K562 (cell line): Measurements from ENCODE around the gene YARS1. TPM values are rescaled to one million over a fixed set of nuclear protein-coding genes. Genes with fewer than 3 reads are reported as not detected.
A peak's percentile ranks its signal among the peaks of the same experiment; 100 is the strongest.

ENCODE experiments used
- ATAC-seq: fragments of 200-7000 bp; cut with Tn5 transposase; 3 replicates; pipeline ENCODE4 v1.9.1; 2020; ENCODE audit warnings: moderate library complexity
- BruUV-seq: library from RNA; stranded (reverse); fragments of 400-500 nt; replicated peaks from 2 replicates; lab custom pipeline; 2021; lab: Mats Ljungman, UMichigan
- CTCF ChIA-PET: fragments of 300-600 bp; formaldehyde crosslinking; extraction: SDS; loops from one replicate; lab custom pipeline; 2021; ENCODE audit warnings: low intra/inter-chr PET ratio; lab: Yijun Ruan, JAX
- POLR2A ChIA-PET: fragments of 300-600, 350-650 bp; sonication (Branson Sonifier 250); formaldehyde crosslinking; extraction: SDS; loops from one replicate; lab custom pipeline; 2021; ENCODE audit warnings: antibody characterized with exemption, inconsistent platforms; lab: Yijun Ruan, JAX
- DNase-seq, 4 experiments: peaks; one replicate each; pipeline versions ENCODE4 v3.0.0 to v3.0.0-alpha.2; 2011 to 2018; ENCODE audit warnings: low spot score in 3 of 4, mixed read lengths in 3 of 4; ENCODE audit errors: extremely low read depth in 1 of 4
- FAIRE-seq: peaks from 2 replicates; lab custom pipeline; 2011; peaks lifted over from hg19 to GRCh38; lab: Jason Lieb, UNC
- H2AFZ ChIP-seq: 2 replicates; pipeline ENCODE4 v1.6.0; 2011; ENCODE audit warnings: low read depth, low read length, control low read depth, inconsistent platforms
- H3K27ac ChIP-seq: fragments of 200-600 bp; 3 replicates; pipeline ENCODE4 v1.8.0; 2011; ENCODE audit warnings: low read depth, mild to moderate bottlenecking, control low read depth, inconsistent platforms, low read length, moderate library complexity, mixed read lengths; ENCODE audit errors: extremely low read depth
- H3K27me3 ChIP-seq, 2 experiments: fragments of 300-600 bp in 1 of 2; 2 replicates in 1 of 2; 3 replicates in 1 of 2; pipeline versions ENCODE4 v1.6.0 to v1.8.0; 2011; ENCODE audit warnings: inconsistent platforms in 2 of 2, low read length in 2 of 2, mild to moderate bottlenecking in 1 of 2, mixed read lengths in 1 of 2, moderate library complexity in 1 of 2; ENCODE audit not compliant: control insufficient read depth in 2 of 2, insufficient read depth in 2 of 2
- H3K36me3 ChIP-seq: fragments of 300-600 bp; 3 replicates; pipeline ENCODE4 v1.8.0; 2011; ENCODE audit warnings: mild to moderate bottlenecking, low read length, inconsistent platforms; ENCODE audit not compliant: control insufficient read depth, insufficient read depth
- H3K4me1 ChIP-seq, 2 experiments: fragments of 200-600 bp in 1 of 2; replicated peaks in 1 of 2; 2 replicates in 1 of 2; 3 replicates in 1 of 2; pipeline versions ENCODE4 v1.5.1 to v1.8.0; 2011; ENCODE audit warnings: inconsistent platforms in 2 of 2, low read length in 2 of 2, mild to moderate bottlenecking in 1 of 2, mixed read lengths in 1 of 2, moderate library complexity in 1 of 2; ENCODE audit not compliant: control insufficient read depth in 2 of 2, insufficient read depth in 2 of 2
- H3K4me2 ChIP-seq: 2 replicates; pipeline ENCODE4 v1.6.1; 2011; ENCODE audit warnings: low read length, control low read depth, inconsistent platforms, mixed read lengths; ENCODE audit not compliant: insufficient read depth
- H3K4me3 ChIP-seq: fragments of 200-600 bp; sonication (generic), shearing (Covaris generic); 2 replicates; pipeline ENCODE4 v1.5.1; 2016; ENCODE audit warnings: control low read depth, inconsistent platforms
- H3K79me2 ChIP-seq: fragments of 200-600 bp; 3 replicates; pipeline ENCODE4 v1.8.0; 2011; ENCODE audit warnings: low read length, inconsistent platforms; ENCODE audit not compliant: control insufficient read depth, insufficient read depth
- H3K9ac ChIP-seq, 2 experiments: 2 replicates each; pipeline versions ENCODE4 v1.6.0 to v1.6.1; 2011; ENCODE audit warnings: low read depth in 2 of 2, low read length in 2 of 2, control low read depth in 1 of 2, inconsistent platforms in 1 of 2, mild to moderate bottlenecking in 1 of 2, mixed read lengths in 1 of 2; ENCODE audit not compliant: insufficient read depth in 1 of 2
- H3K9me1 ChIP-seq: one replicate; pipeline ENCODE4 v1.6.0; 2011; ENCODE audit warnings: inconsistent platforms, mild to moderate bottlenecking, low read length, moderate library complexity; ENCODE audit not compliant: control insufficient read depth, insufficient read depth
- H3K9me3 ChIP-seq: replicated peaks from 2 replicates; pipeline ENCODE4 v1.5.1; 2011; ENCODE audit warnings: low read depth, low read length, inconsistent platforms; ENCODE audit not compliant: control insufficient read depth, insufficient read depth
- H4K20me1 ChIP-seq: replicated peaks from 2 replicates; pipeline ENCODE4 v1.6.1; 2011; ENCODE audit warnings: low read length, inconsistent platforms, mixed read lengths; ENCODE audit not compliant: control insufficient read depth, insufficient read depth
- ARID1B ChIP-seq: fragments of 450-650 bp; IDR thresholded peaks from 2 replicates; pipeline ENCODE4 v1.6.1; 2016; ENCODE audit warnings: antibody characterized with exemption, mild to moderate bottlenecking, inconsistent platforms
- ATF1 ChIP-seq, 2 experiments: fragments of 450-650 bp in 1 of 2; IDR thresholded peaks; 2 replicates each; pipeline ENCODE4 v1.6.1; 2016; ENCODE audit warnings: missing compliant biosample characterization in 1 of 2, missing genetic modification characterization in 1 of 2
- BCLAF1 ChIP-seq, 2 experiments: fragments of 450-650 bp in 1 of 2; IDR thresholded peaks; 2 replicates each; pipeline ENCODE4 v1.6.1; 2011 to 2017; ENCODE audit warnings: low read depth in 2 of 2, antibody characterized with exemption in 1 of 2, borderline replicate concordance in 1 of 2, low read length in 1 of 2, mild to moderate bottlenecking in 1 of 2, mixed read lengths in 1 of 2; ENCODE audit not compliant: control insufficient read depth in 1 of 2
- CREB1 ChIP-seq, 2 experiments: sonication (generic) in 1 of 2; formaldehyde crosslinking in 1 of 2; IDR thresholded peaks; 2 replicates each; pipeline versions ENCODE4 v1.6.1 to v1.8.0; 2012 to 2022; ENCODE audit warnings: inconsistent platforms in 1 of 2, mild to moderate bottlenecking in 1 of 2, missing genetic modification reagents in 1 of 2, moderate library complexity in 1 of 2
- DDX20 ChIP-seq: fragments of 450-650 bp; IDR thresholded peaks from 2 replicates; pipeline ENCODE4 v1.6.1; 2016; ENCODE audit warnings: missing genetic modification characterization, low read depth, mild to moderate bottlenecking, missing compliant biosample characterization, moderate library complexity
- GTF2E2 ChIP-seq: fragments of 200-800 bp; sonication (Bioruptor generic); IDR thresholded peaks from 2 replicates; pipeline ENCODE4 v1.6.1; 2016; ENCODE audit warnings: missing genetic modification characterization, missing compliant biosample characterization
- IRF1 ChIP-seq: sonication (generic); formaldehyde crosslinking; IDR thresholded peaks from 2 replicates; pipeline ENCODE4 v1.8.0; 2022; ENCODE audit warnings: missing genetic modification reagents, mild to moderate bottlenecking, borderline replicate concordance
- KDM2B ChIP-seq: fragments of 250-450 bp; sonication (Bioruptor Pico); IDR thresholded peaks from 2 replicates; pipeline ENCODE4 v1.8.0; 2021; ENCODE audit warnings: mild to moderate bottlenecking, moderate library complexity
- MITF ChIP-seq: IDR thresholded peaks from 2 replicates; pipeline ENCODE4 v1.6.1; 2014; ENCODE audit warnings: antibody characterized with exemption
- NCOA6 ChIP-seq: fragments of 450-650 bp; IDR thresholded peaks from 2 replicates; pipeline ENCODE4 v1.6.1; 2017; ENCODE audit warnings: mild to moderate bottlenecking
- NFIX ChIP-seq: fragments of 250-450 bp; sonication (Bioruptor Pico); IDR thresholded peaks from 2 replicates; pipeline ENCODE4 v1.4.0; 2020; ENCODE audit warnings: low read depth, mild to moderate bottlenecking, moderate library complexity
- PML ChIP-seq: IDR thresholded peaks from 2 replicates; pipeline ENCODE4 v1.6.1; 2012; ENCODE audit warnings: low read length, inconsistent platforms
- RNF2 ChIP-seq: sonication (generic); IDR thresholded peaks from 2 replicates; pipeline ENCODE4 v1.6.1; 2016
- SAFB ChIP-seq: fragments of 200-400 bp; formaldehyde crosslinking; IDR thresholded peaks from 2 replicates; pipeline ENCODE4 v1.6.1; 2017; ENCODE audit warnings: low read depth, low read length, borderline replicate concordance
- ZNF282 ChIP-seq: sonication (generic); formaldehyde crosslinking; IDR thresholded peaks from 2 replicates; pipeline ENCODE4 v1.8.1; 2023; ENCODE audit warnings: missing genetic modification reagents
- ZNF436 ChIP-seq: fragments of 250-450, 450-650 bp; sonication (Bioruptor Pico); formaldehyde crosslinking; IDR thresholded peaks from 2 replicates; pipeline ENCODE4 v1.7.0; 2020; ENCODE audit warnings: mild to moderate bottlenecking
- ZNF445 ChIP-seq: fragments of 250-450 bp; sonication (Bioruptor Pico); IDR thresholded peaks from 2 replicates; pipeline ENCODE4 v1.4.0; 2020; ENCODE audit warnings: low read depth, mild to moderate bottlenecking, moderate library complexity
- ZNF76 ChIP-seq: fragments of 250-450 bp; sonication (Bioruptor Pico); IDR thresholded peaks from 2 replicates; pipeline ENCODE4 v1.4.0; 2020; ENCODE audit warnings: mild to moderate bottlenecking, moderate library complexity, borderline replicate concordance
- ZNF79 ChIP-seq: fragments of 250-450 bp; sonication (Bioruptor Pico); IDR thresholded peaks from 2 replicates; pipeline ENCODE4 v1.4.0; 2020; ENCODE audit warnings: low read depth, mild to moderate bottlenecking, moderate library complexity
- WGBS: fragments of 100-300 bp; shearing (Covaris generic); methylation state at CpG from one replicate; pipeline ENCODE4 v1.1.6; 2016; ENCODE audit warnings: low coverage, mixed read lengths; ENCODE audit not compliant: insufficient coverage; ENCODE audit errors: missing lambda C conversion rate; 5-methylcytosine and 5-hydroxymethylcytosine counted together
- in situ Hi-C: fragments of 300-500 bp; cut with MboI; formaldehyde crosslinking; loops from 4 replicates; pipeline ENCODE4 v1.15.0; 2018; ENCODE audit warnings: inconsistent platforms, mixed read lengths
- intact Hi-C: fragments of 100-400 bp; cut with micrococcal nuclease; formaldehyde crosslinking; loops from 2 replicates; pipeline ENCODE4 v1.14.2; 2022
- polyA plus RNA-seq, 8 experiments: library from polyadenylated mRNA; depleted of rRNA in 4 of 8; stranded (reverse) in 5 of 8; unstranded in 3 of 8; fragments of >200 nt; fragmentation: Nextera tagmentation in 2 of 8; fragmentation: Illumina TruSeq in 1 of 8; extraction: Ambion mirVana in 2 of 8; extraction: Trizol in 1 of 8; gene quantifications; 2 replicates each; pipeline versions ENCODE4 v1.2.1 to v1.2.3, GENCODE V29; 2011 to 2014; ENCODE audit warnings: inconsistent platforms in 1 of 8, missing spikeins in 1 of 8
- total RNA-seq, 7 experiments: library from RNA; depleted of rRNA in 6 of 7; stranded (reverse); fragments of >200 nt in 6 of 7; fragmentation: Illumina TruSeq in 2 of 7; extraction: Trizol in 2 of 7; gene quantifications; 2 replicates each; pipeline versions ENCODE4 v1.2.1 to v1.2.3, GENCODE V29; 2011 to 2021; ENCODE audit warnings: low replicate concordance in 1 of 7

YARS1 gene
- total and polyA plus RNA-seq, 9 of the 15 experiments (the other 6 are each of a cell fraction or from before 2014, with no cell fraction given) = 66.2 to 336 (median 201) TPM

- TF ChIP-seq ZNF79 (CRISPR knock-in tag) (no peak), GTF2E2 (tag) (no peak), ARID1B (no peak), IRF1 (no peak), ZNF445 (CRISPR knock-in tag) (no peak), ZNF76 (CRISPR knock-in tag) (no peak), ZNF436 (CRISPR knock-in tag) (no peak), ATF1 (CRISPR knock-in tag; IDR thresholded peaks at IDR 0.05) (no peak), ATF1 (tag; IDR thresholded peaks at IDR 0.05) (no peak), KDM2B (CRISPR knock-in tag) (no peak), ZNF282 (CRISPR knock-in tag) (no peak), DDX20 (tag) (no peak), NFIX (no peak), NCOA6 (no peak)
These were observed 89.3 kb downstream of the YARS1 start (continued) for GRCh38 chr1:32727876-32728275.

GRCh38 chr1:32725615-32725982 is 91.6 kb downstream of the YARS1 start:
- no TSS peak for BruUV-seq
- H3K4me3 ChIP-seq = no peak overlapping the region
- FAIRE-seq (no peak), DNase-seq (no peak), ATAC-seq (no peak)
- H4K20me1 ChIP-seq = no peaks in the 10 kb centered on the region
- ChIA-PET POLR2A (interaction anchor here (1.0 to 1.6 kb wide), 3 partner anchors 9 to 14 kb away, joined by 3 to 10 read pairs (median 5); no protein-coding TSS in a partner anchor), CTCF (no interaction called here)
- no peaks in the 10 kb centered on the region for H3K27me3 ChIP-seq
- in situ Hi-C loops = no loop called here
- WGBS = 63% methylated on average over 3 of the region's 3 CpGs
- peak overlapping the region; percentile 83 for H3K4me2 ChIP-seq
- H3K9me3 ChIP-seq = no peaks in the 10 kb centered on the region
- peak overlapping the region; percentile 50 to 69; a peak in 3 of 4 replicates for H3K9ac ChIP-seq
- no peaks in the 10 kb centered on the region for H3K9me1 ChIP-seq
- no peaks in the 10 kb centered on the region for H3K36me3 ChIP-seq
- H3K4me1 ChIP-seq = peaks cover 33 to 43% of the 10 kb centered on the region in 2 experiments
- peak overlapping the region; percentile 86 for H2AFZ ChIP-seq
- H3K79me2 ChIP-seq = no peaks in the 10 kb centered on the region
- peak overlapping the region; percentile 77 for H3K27ac ChIP-seq
- intact Hi-C loops = no loop called here
- TF ChIP-seq CREB1 (IDR thresholded peaks at IDR 0.05) (no peak), CREB1 (CRISPR knock-in tag; IDR thresholded peaks at IDR 0.05) (no peak), MITF (no peak), PML (no peak), RNF2 (no peak), SAFB (no peak), BCLAF1 (IDR thresholded peaks at IDR 0.05; ENCODE audit: borderline replicate concordance in 1 of 2, control insufficient read depth in 1 of 2, low read depth in 2 of 2, low read length in 1 of 2) (no peak)
